WTC11 (cell line): ENCODE data around the gene CHPF. TPM values are rescaled to one million over a fixed set of nuclear protein-coding genes. Genes with fewer than 3 reads are reported as not detected.

Experiments
- ATAC-seq: fragments of 200-7000 bp; cut with Tn5 transposase; 2 replicates; pipeline ENCODE4 v1.10.0; 2021; ENCODE audit warnings: mild to moderate bottlenecking, moderate library complexity
- CTCF ChIA-PET: fragments of 300-600 bp; sonication (Branson Sonifier 250); formaldehyde crosslinking; loops from one replicate; lab custom pipeline; 2021; ENCODE audit warnings: antibody characterized with exemption; lab: Charles Lee
- POLR2A ChIA-PET: fragments of 350-600 bp; sonication (Branson Sonifier 250); formaldehyde crosslinking; loops from one replicate; lab custom pipeline; 2021; ENCODE audit warnings: antibody characterized with exemption; lab: Charles Lee
- DNase-seq: peaks from one replicate; pipeline ENCODE4 v3.0.0; 2021; ENCODE audit warnings: low spot score
- H3K27ac Mint-ChIP-seq: 2 replicates; pipeline ENCODE4 v1.8.0; 2021; ENCODE audit warnings: mixed read lengths
- H3K27me3 Mint-ChIP-seq: 2 replicates; pipeline ENCODE4 v1.8.0; 2021; ENCODE audit warnings: low read depth, mild to moderate bottlenecking, moderate library complexity, mixed read lengths
- H3K36me3 Mint-ChIP-seq: 2 replicates; pipeline ENCODE4 v1.8.0; 2021; ENCODE audit warnings: mixed read lengths
- H3K4me1 Mint-ChIP-seq: 2 replicates; pipeline ENCODE4 v1.8.0; 2022; ENCODE audit warnings: mixed read lengths
- H3K4me3 Mint-ChIP-seq: 2 replicates; pipeline ENCODE4 v1.8.0; 2021; ENCODE audit warnings: mild to moderate bottlenecking, moderate library complexity, mixed read lengths
- H3K9me3 Mint-ChIP-seq: 2 replicates; pipeline ENCODE4 v1.8.0; 2021; ENCODE audit warnings: mixed read lengths
- AFF4 ChIP-seq: sonication (generic); formaldehyde crosslinking; IDR thresholded peaks from 2 replicates; pipeline ENCODE4 v1.8.1; 2023; ENCODE audit warnings: mild to moderate bottlenecking, missing genetic modification reagents, borderline replicate concordance
- ARID4B ChIP-seq: sonication (generic); formaldehyde crosslinking; IDR thresholded peaks from 2 replicates; pipeline ENCODE4 v1.8.0; 2023; ENCODE audit warnings: missing genetic modification reagents, mild to moderate bottlenecking, borderline replicate concordance
- ATF3 ChIP-seq: sonication (generic); formaldehyde crosslinking; conservative IDR thresholded peaks from 2 replicates; pipeline ENCODE4 v1.8.1; 2022; ENCODE audit warnings: mild to moderate bottlenecking, missing genetic modification reagents
- CBFB ChIP-seq: sonication (generic); formaldehyde crosslinking; IDR thresholded peaks from 2 replicates; pipeline ENCODE4 v1.8.1; 2022; ENCODE audit warnings: mild to moderate bottlenecking, low read depth, missing genetic modification reagents
- CREM ChIP-seq: sonication (generic); formaldehyde crosslinking; IDR thresholded peaks from 2 replicates; pipeline ENCODE4 v1.8.1; 2022; ENCODE audit warnings: mild to moderate bottlenecking, missing genetic modification reagents, moderate library complexity
- EMX1 ChIP-seq: fragments of 250-450 bp; sonication (Bioruptor Pico); IDR thresholded peaks from 2 replicates; pipeline ENCODE4 v1.8.0; 2021; ENCODE audit warnings: mild to moderate bottlenecking
- GTF2I ChIP-seq: fragments of 250-450 bp; sonication (Bioruptor Pico); conservative IDR thresholded peaks from 2 replicates; pipeline ENCODE4 v1.4.0; 2021; ENCODE audit warnings: mild to moderate bottlenecking
- IRF2 ChIP-seq: sonication (generic); formaldehyde crosslinking; IDR thresholded peaks from 2 replicates; pipeline ENCODE4 v1.8.0; 2022; ENCODE audit warnings: low read depth, missing genetic modification reagents, borderline replicate concordance
- KAT7 ChIP-seq: sonication (generic); formaldehyde crosslinking; IDR thresholded peaks from 2 replicates; pipeline ENCODE4 v1.8.1; 2023; ENCODE audit warnings: missing genetic modification reagents, mild to moderate bottlenecking, borderline replicate concordance
- MAX ChIP-seq: sonication (generic); formaldehyde crosslinking; IDR thresholded peaks from 2 replicates; pipeline ENCODE4 v1.8.0; 2022; ENCODE audit warnings: mild to moderate bottlenecking, missing genetic modification reagents
- MXD4 ChIP-seq: fragments of 250-450 bp; sonication (Bioruptor Pico); IDR thresholded peaks from 2 replicates; pipeline ENCODE4 v1.8.0; 2021; ENCODE audit warnings: mild to moderate bottlenecking, moderate library complexity, borderline replicate concordance
- NFE2L1 ChIP-seq: sonication (generic); formaldehyde crosslinking; IDR thresholded peaks from 2 replicates; pipeline ENCODE4 v1.8.1; 2023; ENCODE audit warnings: missing genetic modification reagents
- SMAD3 ChIP-seq: sonication (generic); formaldehyde crosslinking; IDR thresholded peaks from 2 replicates; pipeline ENCODE4 v1.8.0; 2022; ENCODE audit warnings: missing genetic modification reagents, mild to moderate bottlenecking, borderline replicate concordance
- SMAD4 ChIP-seq: sonication (generic); formaldehyde crosslinking; IDR thresholded peaks from 2 replicates; pipeline ENCODE4 v1.8.0; 2022; ENCODE audit warnings: mild to moderate bottlenecking, missing genetic modification reagents
- TEAD1 ChIP-seq: sonication (generic); formaldehyde crosslinking; IDR thresholded peaks from 2 replicates; pipeline ENCODE4 v1.8.0; 2022; ENCODE audit warnings: mild to moderate bottlenecking, missing genetic modification reagents
- ZNF121 ChIP-seq: sonication (generic); formaldehyde crosslinking; IDR thresholded peaks from 2 replicates; pipeline ENCODE4 v1.8.0; 2023; ENCODE audit warnings: missing genetic modification reagents
- ZNF671 ChIP-seq: fragments of 250-450 bp; sonication (Bioruptor Pico); IDR thresholded peaks from 2 replicates; pipeline ENCODE4 v1.8.0; 2021; ENCODE audit warnings: mild to moderate bottlenecking
- total RNA-seq: library from RNA; stranded (reverse); gene quantifications from 3 replicates; pipeline ENCODE4 v1.2.3, GENCODE V29; 2021
- TF ChIP-seq, protein P1 (sequence below): sonication (generic); formaldehyde crosslinking; conservative IDR thresholded peaks from 2 replicates; pipeline ENCODE4 v1.8.1; 2023; ENCODE audit warnings: mild to moderate bottlenecking, low read depth, missing genetic modification reagents, moderate library complexity
- TF ChIP-seq, protein P2 (sequence below): sonication (generic); formaldehyde crosslinking; IDR thresholded peaks from 2 replicates; pipeline ENCODE4 v1.8.0; 2022; ENCODE audit warnings: missing genetic modification reagents
- TF ChIP-seq, protein P3 (sequence below): fragments of 250-450 bp; sonication (Bioruptor Pico); IDR thresholded peaks from 2 replicates; pipeline ENCODE4 v1.8.0; 2021; ENCODE audit warnings: mild to moderate bottlenecking

The CHPF gene
- total RNA-seq, 1 experiment from 2014 or later = 97.0 TPM

DNA sequence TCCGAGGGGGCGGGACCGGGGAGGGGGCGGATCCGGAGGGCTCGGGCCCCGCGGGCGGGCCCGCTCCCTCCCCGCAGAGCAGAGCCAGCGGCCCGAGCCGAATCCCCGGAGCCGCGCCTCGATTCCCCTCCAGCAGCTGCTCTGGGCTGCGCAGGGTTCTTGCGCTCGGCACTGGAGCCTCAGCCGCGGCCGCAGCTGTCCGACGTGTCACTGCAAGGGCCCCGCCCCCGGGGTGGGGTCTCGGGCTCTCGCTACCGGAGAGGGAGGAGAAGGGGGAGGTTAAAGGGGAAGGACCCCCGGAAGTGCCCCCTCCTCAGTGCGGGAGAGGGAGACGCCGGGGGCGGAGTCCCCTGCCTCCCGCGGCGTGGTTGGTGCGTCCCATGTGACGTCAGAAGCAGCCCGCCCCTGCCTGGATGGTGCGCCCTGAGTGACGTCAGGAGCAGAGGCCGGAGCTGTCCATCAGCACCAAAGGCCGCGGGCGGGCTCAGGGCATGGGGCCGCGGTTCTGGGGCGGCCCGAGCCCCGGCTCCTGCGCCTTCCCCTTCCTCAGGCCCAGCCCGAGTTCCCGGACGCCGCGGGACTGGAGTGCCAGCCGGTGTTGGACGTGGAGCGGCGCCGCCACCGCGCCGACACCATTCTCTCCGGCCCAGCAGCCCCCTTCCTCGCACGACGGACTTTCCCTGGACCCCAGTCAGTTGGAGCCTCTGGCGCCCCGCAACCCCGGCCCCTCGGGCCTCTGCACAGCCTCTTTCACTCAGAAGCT lies at the start of gene CHPF, which contains the start of gene TMEM198 (continued):
- TF ChIP-seq, protein P1, sequence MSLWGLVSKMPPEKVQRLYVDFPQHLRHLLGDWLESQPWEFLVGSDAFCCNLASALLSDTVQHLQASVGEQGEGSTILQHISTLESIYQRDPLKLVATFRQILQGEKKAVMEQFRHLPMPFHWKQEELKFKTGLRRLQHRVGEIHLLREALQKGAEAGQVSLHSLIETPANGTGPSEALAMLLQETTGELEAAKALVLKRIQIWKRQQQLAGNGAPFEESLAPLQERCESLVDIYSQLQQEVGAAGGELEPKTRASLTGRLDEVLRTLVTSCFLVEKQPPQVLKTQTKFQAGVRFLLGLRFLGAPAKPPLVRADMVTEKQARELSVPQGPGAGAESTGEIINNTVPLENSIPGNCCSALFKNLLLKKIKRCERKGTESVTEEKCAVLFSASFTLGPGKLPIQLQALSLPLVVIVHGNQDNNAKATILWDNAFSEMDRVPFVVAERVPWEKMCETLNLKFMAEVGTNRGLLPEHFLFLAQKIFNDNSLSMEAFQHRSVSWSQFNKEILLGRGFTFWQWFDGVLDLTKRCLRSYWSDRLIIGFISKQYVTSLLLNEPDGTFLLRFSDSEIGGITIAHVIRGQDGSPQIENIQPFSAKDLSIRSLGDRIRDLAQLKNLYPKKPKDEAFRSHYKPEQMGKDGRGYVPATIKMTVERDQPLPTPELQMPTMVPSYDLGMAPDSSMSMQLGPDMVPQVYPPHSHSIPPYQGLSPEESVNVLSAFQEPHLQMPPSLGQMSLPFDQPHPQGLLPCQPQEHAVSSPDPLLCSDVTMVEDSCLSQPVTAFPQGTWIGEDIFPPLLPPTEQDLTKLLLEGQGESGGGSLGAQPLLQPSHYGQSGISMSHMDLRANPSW (CRISPR knock-in tag) = no peak
- TF ChIP-seq MXD4 = no peak
- TF ChIP-seq TEAD1 (CRISPR knock-in tag) = no peak
- TF ChIP-seq IRF2 (CRISPR knock-in tag) = no peak
- TF ChIP-seq KAT7 = no peak
- TF ChIP-seq SMAD4 (CRISPR knock-in tag) = no peak
- peak; percentile 96 for TF ChIP-seq CREM (CRISPR knock-in tag)
- TF ChIP-seq ZNF121 = no peak
- TF ChIP-seq ATF3 (CRISPR knock-in tag) = 0 out of 2 replicates have a peak, but pooled peaks have one; percentile 32
- TF ChIP-seq CBFB (CRISPR knock-in tag) = no peak
- TF ChIP-seq GTF2I (CRISPR knock-in tag) = no peak
- TF ChIP-seq, protein P2, sequence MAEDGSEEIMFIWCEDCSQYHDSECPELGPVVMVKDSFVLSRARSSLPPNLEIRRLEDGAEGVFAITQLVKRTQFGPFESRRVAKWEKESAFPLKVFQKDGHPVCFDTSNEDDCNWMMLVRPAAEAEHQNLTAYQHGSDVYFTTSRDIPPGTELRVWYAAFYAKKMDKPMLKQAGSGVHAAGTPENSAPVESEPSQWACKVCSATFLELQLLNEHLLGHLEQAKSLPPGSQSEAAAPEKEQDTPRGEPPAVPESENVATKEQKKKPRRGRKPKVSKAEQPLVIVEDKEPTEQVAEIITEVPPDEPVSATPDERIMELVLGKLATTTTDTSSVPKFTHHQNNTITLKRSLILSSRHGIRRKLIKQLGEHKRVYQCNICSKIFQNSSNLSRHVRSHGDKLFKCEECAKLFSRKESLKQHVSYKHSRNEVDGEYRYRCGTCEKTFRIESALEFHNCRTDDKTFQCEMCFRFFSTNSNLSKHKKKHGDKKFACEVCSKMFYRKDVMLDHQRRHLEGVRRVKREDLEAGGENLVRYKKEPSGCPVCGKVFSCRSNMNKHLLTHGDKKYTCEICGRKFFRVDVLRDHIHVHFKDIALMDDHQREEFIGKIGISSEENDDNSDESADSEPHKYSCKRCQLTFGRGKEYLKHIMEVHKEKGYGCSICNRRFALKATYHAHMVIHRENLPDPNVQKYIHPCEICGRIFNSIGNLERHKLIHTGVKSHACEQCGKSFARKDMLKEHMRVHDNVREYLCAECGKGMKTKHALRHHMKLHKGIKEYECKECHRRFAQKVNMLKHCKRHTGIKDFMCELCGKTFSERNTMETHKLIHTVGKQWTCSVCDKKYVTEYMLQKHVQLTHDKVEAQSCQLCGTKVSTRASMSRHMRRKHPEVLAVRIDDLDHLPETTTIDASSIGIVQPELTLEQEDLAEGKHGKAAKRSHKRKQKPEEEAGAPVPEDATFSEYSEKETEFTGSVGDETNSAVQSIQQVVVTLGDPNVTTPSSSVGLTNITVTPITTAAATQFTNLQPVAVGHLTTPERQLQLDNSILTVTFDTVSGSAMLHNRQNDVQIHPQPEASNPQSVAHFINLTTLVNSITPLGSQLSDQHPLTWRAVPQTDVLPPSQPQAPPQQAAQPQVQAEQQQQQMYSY = no peak
- no peak for TF ChIP-seq ZNF671
- TF ChIP-seq ARID4B (CRISPR knock-in tag) = 0 out of 2 replicates have a peak, but pooled peaks have one; percentile 57

GRCh38 chr2:219593154-219593553 lies 49.5 kb upstream of the CHPF start:
- Mint-ChIP-seq H3K27ac (no peak overlapping the region), H3K36me3 (no peaks in the 10 kb centered on the region), H3K4me1 (peaks cover 27% of the 10 kb centered on the region), H3K27me3 (peaks cover 6% of the 10 kb centered on the region; the same call in 1 of the 2 replicates), H3K4me3 (no peak overlapping the region), H3K9me3 (peaks cover 3% of the 10 kb centered on the region; the same call in 1 of the 2 replicates)
- ATAC-seq (no peak), DNase-seq (no peak)
- CTCF ChIA-PET = no interaction called here
- POLR2A ChIA-PET = no interaction called here
- no peak for TF ChIP-seq SMAD3
- TF ChIP-seq, protein P3, sequence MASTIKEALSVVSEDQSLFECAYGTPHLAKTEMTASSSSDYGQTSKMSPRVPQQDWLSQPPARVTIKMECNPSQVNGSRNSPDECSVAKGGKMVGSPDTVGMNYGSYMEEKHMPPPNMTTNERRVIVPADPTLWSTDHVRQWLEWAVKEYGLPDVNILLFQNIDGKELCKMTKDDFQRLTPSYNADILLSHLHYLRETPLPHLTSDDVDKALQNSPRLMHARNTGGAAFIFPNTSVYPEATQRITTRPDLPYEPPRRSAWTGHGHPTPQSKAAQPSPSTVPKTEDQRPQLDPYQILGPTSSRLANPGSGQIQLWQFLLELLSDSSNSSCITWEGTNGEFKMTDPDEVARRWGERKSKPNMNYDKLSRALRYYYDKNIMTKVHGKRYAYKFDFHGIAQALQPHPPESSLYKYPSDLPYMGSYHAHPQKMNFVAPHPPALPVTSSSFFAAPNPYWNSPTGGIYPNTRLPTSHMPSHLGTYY (CRISPR knock-in tag) = no peak
- no peak for TF ChIP-seq EMX1 (CRISPR knock-in tag)
- no peak for TF ChIP-seq AFF4 (CRISPR knock-in tag)
- no peak for TF ChIP-seq NFE2L1 (CRISPR knock-in tag)
- no peak for TF ChIP-seq MAX (CRISPR knock-in tag)
